A204.1 (cell line): Measurements from ENCODE around the gene CDH23.

Source experiments
- FAIRE-seq: peaks from 2 replicates; lab custom pipeline; 2012; peaks lifted over from hg19 to GRCh38; lab: Jason Lieb, UNC

The CDH23 gene

DNA sequence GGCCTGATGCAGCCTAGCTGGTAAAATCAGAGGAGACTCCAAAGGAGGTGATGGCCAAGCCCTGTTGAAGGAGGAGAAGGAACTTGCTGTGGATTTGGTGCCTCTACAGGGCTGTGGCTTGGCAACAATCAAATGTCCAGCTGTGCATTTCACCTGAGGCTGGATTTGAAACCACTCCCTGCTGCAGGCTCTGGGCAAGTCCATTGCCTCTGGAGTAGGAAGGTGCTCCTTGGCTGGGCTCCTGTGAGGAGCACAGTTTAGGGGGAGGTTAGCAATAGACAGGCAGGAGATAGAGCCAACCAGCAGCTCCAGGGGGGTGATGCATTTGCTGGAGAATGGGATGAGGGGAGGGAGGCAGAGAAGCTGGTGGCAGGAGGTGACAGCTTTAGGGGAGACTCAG, 26.5 kb downstream of the CDH23 start:
- FAIRE-seq: no peak

DNA sequence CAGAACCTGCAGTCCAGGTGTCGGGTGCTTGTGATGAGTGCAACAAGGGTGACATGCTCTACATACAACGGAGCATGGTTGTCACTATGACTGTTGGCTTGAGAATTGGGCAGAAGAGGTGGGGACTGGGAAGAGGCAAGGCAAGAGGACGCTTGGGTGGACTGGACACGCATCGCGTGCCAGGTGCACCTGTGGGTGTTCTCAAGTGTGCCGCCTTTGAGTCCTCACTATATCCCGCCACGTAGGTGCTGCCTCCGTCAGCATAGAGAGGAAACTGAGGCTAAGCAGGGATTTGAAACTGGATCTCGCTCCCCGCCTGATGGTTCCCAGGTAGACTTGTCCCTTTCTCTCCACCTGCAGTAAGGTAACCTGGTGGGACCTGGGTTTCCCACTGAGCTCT, 27.2 kb downstream of the CDH23 start:
- no peak for FAIRE-seq

DNA sequence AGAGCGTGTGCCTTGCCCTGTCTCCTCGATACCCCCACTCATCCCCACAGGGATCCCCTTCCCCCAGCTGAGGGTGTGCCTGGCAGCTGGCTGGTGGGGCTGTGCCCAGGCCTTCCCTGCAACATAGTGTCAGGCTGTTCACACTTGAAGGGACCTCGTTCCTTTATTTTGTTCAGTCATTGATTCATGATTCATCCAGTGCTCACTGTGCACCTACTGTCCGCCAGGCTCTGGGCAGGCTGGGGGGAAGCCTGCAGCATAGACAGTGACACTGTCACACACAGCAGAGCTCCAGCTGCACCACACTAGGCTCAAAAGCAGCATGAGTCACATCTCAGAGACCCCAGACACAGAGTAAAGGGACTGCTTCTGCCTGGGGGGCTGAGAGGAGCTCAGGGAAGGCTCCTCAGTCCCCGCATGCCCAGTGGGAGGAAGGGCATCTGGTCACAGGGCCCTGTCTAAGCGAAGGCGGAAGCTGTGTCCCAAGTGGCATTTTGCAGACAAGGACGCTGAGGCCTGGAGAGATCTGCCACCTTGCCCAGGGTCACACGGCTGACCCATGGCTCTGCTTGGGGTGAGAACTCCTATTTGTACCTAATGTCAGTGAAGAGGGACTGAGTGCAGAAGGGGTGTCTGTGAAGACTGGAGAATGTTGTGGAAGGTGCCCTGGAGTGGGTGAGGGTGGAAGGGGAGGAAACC, 27.9 kb downstream of the CDH23 start:
- no peak for FAIRE-seq

DNA sequence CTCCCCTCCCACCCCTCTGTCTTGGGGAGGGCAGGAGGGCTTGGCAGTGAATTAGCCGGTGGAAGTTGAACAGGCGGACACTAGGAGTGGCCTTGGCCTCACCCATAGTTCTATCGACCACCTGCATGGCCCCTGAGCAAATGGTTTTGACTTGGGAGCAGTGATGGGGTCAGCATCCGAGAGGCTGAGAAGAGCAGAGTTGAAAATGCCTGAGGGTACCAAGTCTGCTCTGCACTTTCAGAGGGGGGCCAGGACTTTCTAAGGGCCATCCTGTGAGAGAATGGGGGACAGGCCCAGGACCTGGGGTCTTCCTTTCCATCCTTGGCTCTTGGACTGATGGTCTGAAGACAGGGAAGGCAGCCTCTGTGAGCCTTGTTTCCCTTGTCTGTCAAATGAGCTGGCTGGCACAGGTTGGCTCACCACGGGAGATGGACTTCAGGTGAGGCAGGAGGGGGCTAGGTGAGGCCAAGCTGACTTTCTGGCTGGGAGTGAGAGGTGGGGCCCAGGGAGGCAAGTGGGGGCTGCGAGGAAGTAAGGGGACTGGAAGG, 29.4 kb downstream of the CDH23 start:
- FAIRE-seq: no peak

DNA sequence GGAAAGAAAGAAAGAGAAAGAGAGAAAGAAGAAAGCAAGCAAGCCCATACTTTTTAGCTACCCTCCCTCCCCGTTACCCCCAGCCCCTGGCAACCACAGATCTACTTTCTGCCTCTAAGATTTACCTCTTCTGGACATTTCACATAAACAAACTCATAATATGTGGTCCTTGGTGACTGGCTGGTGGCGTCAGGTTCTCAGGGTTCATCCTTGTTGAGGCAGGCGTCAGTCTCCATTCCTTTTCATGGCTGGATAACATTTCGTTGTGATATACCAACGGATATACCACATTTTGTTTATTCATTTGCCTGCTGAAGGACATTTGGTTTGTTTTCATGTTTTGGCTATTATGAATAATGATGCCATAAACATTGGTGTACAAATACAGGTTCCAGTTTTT, 30.5 kb downstream of the CDH23 start:
- FAIRE-seq: no peak

DNA sequence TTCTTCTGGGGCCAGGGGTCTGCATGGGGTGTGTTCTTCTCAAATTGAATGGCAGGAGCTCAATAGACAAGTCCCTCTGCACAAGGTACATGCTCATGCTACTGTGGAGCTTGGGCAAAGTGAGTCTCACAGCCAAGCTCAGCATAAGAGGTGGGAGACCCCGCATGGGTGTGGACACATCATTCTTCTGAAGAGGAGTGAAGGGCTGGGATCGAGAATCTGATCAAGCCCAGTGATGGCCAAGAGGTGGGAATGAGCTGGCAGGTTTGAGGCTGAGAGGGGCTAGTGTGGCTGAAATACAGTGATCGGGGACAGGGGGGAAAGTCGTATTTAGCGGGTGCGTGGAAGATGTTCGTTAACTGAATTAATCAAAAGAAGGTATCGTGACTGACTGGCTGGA, 32.6 kb downstream of the CDH23 start:
- FAIRE-seq: no peak

DNA sequence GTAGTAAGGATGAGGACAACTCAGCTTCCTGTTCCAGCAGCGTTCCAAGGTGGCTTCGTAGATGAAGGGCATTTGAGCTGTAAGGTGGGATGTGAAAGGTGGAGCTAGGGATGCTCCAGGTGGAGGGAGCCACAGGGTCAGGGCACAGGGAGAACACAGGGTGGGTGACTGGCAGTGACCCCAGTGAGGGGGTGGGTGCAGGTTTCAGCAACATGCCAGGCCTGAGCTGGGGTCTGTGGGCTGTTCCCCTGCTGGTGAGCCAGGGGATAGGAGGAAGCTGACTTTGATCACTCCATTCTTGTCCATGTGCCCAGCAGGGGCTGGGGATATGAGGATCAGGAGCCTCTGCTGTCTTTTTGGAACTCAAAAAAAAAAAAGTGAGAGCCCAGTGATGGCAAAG, 33.2 kb downstream of the CDH23 start:
- no peak for FAIRE-seq

DNA sequence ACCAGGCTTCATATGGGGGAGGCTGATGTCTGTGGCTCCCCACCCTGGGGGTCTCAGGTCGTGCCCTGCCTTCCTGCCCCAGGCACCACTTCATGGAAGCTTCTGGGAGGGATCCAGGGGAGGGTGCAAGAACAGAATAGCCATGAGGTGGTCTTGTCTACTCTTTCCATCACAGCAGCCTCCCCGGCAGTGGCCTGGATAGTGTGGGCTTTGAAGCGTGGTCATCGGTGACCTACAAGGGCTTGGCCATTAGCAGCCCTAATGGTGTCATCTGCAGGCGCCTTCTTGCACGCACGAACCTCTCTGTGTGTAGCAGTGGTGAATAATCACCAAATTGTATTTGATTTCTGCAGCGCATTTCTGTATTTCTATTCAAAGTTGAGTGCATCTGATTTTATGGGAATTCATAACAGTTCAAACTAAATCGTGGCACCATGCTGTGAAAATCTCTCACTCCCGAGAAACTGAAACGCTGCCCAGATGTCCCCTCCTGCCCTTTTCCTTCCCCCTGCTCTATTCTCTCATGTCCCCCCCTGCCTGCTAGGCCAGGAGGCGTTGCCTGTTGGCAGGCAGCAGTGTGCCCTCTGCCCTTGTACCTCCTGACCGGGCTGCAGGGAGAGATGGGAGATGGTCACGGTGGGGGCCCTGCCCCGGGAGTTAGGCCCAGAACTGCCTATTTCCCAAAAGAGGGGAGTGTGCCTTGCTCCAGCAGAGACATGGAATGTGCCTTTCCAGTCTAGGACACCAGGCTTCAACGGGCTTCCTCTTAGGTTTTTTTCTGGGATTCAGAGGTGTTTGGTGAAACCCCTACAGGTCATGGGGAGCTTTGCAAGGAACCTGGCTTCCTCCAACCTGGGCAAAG, 34.8 kb downstream of the CDH23 start:
- FAIRE-seq: no peak

DNA sequence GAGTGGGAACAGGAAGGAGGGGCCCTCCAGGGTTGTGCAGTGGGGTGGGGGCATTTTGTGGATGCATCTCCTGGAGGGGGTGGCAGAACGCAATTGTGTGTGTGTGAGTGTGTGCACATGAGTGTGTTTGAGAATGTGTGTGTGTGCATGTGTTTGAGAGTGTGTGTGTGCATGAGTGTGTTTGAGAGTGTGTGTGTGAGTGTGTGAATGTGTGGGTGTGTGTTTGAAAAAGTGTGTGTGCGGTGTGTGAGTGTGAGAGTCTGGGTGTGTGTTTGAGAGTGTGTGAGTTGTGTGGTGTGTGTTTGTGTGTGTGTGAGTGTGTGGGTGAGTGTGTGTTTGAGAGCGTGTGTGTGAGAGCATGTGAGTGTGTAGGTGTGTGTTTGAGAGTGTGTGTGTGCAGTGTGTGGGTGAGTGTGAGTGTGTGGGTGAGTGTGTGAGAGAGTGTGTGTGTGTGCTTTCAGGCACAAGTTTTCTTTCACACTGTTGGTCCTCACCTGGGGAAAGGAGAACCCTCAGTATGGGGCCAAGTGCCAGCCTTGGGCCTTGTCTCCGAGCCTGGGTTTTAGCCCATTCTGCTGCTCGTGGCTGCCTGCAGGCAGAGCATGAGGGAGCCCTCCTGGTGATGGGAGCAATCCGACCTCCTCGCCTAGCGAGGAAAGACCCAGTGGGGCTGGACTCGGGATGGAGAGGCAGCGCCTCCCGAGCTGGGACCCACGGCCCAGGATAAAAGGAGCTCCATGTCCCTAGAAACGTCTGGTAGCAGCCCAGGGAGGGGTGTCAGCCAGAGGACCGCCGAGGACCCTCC, 35.6 kb downstream of the CDH23 start:
- no peak for FAIRE-seq

DNA sequence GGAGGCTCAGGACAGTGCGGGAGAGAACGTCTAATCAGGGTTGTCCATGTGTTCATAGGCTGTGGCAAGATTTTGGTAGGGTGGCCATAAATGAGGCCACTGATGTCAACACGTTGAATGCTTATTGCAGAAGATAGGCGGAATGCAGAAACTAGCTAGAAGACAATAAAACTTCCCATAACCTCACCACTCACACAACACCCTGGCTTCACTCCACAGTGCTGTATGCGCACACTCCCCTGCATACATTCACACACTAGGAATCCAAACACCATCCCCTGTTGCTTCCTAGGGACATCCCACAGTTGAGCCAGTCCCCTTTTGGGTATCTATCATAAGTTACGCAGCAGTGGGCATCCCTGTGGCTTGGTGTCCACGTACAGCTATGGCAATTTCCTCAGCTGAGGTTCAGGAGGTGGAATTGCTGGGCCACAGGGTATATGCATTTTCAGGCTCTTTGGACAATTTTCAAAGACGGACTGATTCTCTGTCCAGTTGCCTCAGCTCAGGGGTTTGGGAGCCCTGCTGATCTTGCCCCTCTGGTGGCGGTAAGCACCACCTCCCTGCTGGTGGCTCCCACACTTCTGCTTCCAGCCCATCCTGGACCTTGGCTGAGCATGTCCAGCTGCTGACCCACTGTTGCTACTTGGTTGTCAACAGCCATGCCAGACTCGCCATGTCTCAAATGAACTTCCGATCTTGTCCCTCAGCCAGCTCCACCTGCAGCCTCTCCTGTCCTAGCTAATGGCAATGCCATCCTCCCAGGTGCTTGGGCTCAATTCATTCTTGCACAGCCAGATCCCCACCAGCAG, 36.4 kb downstream of the CDH23 start:
- no peak for FAIRE-seq

DNA sequence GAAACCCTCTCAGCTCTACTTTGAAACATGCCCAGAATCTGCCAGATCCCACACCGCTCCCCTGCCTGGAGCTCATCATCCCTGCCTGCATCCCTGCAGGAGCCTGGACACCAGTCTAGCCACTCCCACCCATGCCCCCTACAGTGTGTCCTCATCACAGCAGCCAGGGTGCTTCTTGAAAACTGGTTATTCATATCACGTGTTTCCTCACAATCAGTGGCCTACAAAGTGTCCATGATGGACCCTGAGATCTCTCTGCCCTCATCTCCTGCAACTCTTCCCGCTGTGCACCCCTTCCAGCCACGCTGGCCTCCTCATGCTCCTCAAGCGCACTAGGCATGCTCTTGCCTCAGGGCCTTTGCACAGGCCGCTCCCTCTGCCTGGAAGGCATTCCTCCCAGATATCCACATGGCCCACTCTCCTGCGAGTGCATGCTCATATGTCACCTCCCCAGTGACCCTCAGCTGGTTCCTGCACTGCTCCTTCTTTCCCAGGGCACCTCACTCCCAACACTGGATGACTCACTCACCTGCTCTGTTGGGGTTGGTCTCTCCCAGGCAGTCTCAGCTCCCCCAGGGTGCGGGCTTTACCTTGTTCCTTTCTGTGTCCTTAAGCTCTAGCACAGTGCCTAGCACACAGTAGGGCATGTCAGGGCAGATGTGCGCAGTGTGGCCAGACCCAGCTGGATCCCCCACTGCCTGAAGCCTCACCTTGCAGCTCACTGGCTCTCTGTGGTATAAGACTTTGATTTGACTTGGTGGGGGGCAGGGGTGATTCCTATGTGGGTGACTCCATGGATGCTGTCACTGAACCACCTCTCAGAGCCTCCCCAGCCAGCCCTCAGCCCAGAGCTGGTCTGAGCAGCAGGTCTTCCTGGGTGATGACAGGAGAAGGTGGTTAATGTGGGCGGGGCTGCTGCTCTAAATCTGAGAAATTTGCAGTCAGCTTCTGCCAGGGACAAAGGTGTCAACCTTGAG, 37.3 kb downstream of the CDH23 start:
- FAIRE-seq: no peak

DNA sequence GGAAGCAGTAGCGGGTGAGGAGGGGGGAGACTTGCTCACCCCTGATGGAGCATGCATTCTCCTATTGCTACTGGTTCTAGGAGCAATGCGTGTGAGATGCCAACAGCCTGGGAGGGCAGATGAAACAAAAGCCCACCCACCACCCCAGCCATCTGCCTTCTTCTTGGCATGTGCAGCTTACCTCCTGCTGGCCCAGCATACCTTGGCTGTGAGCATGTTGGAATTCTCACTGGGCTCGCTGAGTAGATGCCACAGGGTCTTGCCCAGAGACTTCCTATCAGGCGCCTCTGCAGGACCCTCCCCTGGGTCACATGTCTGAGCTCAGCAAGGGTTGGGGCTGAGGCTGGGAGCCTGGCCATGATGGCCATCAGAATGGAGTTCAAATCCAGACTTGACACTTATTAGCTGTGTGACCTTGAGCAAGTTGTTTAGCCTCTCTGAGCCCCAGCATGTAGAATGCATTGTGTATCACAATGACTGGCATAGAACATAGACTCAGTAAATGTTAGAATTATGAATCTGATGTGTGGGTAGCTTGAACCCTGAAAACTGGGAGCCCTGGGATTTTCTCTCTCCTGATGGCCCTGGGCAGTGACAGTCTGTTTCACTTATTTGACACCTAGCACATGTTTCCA, 38.2 kb downstream of the CDH23 start:
- FAIRE-seq: no peak

DNA sequence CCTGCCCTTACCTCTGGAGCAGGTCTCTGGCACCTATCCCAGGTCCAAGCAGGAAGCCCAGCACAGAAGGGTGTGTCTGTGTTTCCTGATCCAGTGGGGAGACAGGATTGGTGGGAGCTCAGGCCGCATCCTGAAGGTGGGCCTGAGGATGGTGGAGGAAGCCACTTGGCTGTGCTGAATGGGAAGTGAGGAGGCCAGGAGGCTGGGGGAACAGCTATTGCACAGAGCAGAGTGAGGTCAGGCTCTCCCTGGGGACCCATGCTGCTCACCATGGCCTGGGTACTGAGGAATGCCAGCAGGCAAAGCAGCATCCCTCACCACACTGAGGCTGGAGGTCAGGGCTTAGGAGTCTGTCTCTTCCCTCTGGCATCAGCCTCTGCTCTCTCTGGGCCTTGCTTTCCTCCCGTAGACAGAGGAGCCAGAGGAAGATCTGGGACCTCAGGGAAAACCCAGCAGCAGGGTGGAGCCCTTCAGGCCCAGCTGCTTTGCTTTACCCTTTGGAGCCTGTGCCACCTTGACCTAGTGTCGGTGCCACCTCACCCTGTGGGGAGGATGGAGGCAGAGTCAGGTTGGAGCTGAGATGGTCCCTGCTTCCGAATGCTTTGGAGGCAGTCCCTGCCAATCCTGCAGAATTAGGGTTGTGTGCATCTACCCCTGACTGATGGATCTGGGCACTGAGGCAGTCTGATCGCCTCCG, 39.0 kb downstream of the CDH23 start:
- FAIRE-seq: no peak

DNA sequence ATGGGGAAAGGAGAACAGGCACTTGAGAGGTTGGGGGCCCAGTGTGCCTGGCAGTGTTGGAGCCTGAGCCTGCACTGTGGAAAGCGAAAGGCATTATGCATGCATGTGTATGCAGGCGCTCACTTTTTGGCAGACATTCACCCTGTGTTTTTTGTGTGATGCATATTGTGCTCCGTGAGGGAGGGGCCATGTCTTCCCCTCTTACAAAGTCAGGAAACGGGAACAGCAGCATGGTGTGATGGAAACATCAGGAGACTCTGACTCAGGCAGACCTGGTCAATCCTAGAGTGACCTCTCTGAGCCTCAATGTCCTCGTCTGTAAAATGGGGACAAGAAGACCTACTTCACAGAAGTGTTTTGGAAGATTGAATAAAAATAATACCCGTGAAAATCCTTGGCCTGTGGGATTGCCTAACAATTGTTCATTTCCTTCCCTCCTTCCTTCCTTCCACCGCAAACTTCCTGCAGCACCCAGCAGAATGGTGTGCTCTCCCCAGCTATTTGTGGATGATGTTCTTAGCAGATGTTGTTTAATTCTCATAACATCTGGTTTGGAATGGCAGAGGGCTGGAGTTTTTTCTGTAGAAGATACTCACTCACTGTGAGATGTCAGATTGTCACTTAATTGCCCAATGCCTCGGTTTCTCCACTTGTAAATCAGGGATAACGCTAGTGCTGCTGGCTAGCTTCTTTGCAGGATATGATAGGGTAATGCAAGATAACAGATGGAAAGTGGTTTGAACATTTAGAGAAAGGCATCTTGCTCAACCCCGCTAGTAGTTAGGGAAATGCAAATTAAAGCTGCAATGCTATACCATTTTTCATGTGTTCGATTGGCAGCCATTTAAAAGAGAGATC, 39.8 kb downstream of the CDH23 start:
- FAIRE-seq: no peak

DNA sequence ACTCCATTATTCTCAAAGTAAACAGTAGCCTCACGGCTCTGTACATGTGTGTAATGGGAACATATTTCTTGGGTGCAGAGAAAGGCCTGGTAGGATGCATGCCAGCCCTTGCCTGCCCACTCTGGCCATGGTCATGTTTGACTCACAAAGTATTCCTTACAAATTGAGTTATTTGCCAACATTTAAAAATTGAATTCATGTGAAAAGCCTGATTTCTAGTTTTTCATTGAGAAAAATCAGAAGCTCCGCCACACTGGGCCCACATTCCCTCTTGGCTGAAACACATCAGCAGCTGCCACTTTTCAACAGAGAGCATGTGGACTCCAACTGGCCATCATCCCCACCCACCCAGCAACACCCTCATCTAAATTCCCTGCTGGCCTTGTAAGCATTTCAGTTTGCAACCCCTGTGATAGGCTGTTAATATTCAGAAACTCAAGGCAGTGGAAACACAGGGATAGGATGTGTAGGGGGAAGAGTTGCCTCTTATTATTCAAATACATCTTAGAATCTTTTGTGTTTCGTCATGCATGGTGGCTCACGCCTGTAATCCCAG, 40.9 kb downstream of the CDH23 start:
- FAIRE-seq: no peak

DNA sequence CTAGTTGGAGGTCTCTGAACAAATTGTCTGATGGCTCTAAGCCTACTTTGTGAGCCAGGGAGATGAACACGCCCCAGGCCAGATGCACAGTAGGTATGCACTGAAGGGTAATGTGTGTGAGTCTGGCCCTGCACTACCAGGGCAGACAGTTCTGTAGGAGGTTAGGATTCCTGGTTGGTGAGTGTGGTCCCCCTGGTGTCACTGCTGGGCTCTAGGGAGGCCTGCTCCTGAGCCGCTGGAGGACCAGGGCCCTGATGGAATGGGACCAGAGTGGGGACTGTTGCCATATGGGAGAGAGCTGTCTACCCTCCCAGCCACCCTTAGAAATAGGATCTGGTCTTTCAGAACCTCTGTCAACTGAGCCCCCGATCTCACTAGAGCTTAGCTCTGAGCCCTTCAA, 42.0 kb downstream of the CDH23 start:
- no peak for FAIRE-seq

DNA sequence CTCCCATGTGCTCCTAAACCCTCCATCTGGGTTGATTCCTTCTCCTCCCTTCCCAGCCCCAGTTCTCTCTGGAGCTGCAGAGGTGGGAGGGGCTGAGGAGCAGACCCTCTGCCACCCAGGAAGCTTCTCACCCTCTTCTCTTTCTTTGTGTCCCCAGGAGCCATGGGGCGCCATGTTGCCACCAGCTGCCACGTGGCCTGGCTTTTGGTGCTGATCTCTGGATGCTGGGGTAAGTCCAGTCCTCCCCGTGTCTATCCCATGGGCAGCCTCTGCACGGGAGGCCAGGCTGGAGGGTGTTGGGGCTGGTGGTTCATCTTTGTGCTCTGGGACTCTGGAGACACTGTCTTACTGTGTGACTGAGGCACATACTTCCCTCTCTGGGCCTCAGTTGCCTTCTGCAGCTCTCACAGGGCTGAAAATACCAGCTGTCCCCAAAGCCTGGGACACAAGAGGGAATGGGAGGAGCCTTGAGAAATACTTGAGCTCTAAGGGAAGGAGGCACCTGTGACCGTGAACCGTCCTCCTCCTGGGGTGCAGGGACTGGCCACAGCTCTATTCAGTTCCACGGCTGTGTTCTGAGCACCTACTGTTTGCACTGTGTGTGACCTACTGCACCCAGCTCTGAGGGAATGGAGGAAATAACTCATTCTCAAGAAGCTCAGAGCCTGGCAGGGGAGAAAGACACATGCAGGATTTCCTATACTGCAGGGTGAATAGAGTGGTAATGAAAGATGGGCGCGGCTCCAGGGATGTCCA, 43.1 kb downstream of the CDH23 start:
- no peak for FAIRE-seq
